ENCODE results near the gene ATXN1. TPM values are rescaled to one million over a fixed set of nuclear protein-coding genes. Genes with fewer than 3 reads are reported as not detected.

Gene ATXN1
- total and polyA plus RNA-seq, 2 donors from 2014 or later = 4.2 to 58.2 TPM

GRCh38 chr6:16361121-16361520, 400.1 kb downstream of the ATXN1 start:
- TF ChIP-seq CTCF (IDR thresholded peaks at IDR 0.05; ENCODE audit: borderline replicate concordance, extremely low read depth, insufficient read depth) = no peak
- no peaks in the 10 kb centered on the region for H3K36me3 ChIP-seq (ENCODE audit: control insufficient read depth in 2 of 3, insufficient read depth in 3 of 3, low read length in 3 of 3)
- intact Hi-C loops (cut with DNase I) = no loop called here
- no peak for FAIRE-seq
- no peaks in the 10 kb centered on the region for H3K9me3 ChIP-seq (ENCODE audit: control insufficient read depth in 2 of 3, insufficient read depth in 1 of 3, low read length in 3 of 3)
- DNase-seq = no peak
- no peak overlapping the region for H3K27ac ChIP-seq (ENCODE audit: low read depth in 2 of 2, low read length in 2 of 2)
- H3K27me3 ChIP-seq (ENCODE audit: control insufficient read depth, insufficient read depth, low read length) = no peaks in the 10 kb centered on the region
- H3K9ac ChIP-seq (ENCODE audit: low read length in 3 of 3) = no peak overlapping the region
- no peak overlapping the region for H3K4me3 ChIP-seq (ENCODE audit: low read length in 3 of 3)
- peaks cover 0 to 3% (median 0%) of the 10 kb centered on the region in 3 donors for H3K4me1 ChIP-seq (ENCODE audit: control insufficient read depth in 2 of 3, insufficient read depth in 2 of 3, low read depth in 1 of 3, low read length in 3 of 3)

- TF ChIP-seq CTCF (IDR thresholded peaks at IDR 0.05; ENCODE audit: borderline replicate concordance, extremely low read depth, insufficient read depth) = no peak
- no peaks in the 10 kb centered on the region for H3K36me3 ChIP-seq (ENCODE audit: control insufficient read depth in 2 of 3, insufficient read depth in 3 of 3, low read length in 3 of 3)
- no peak overlapping the region for H3K27ac ChIP-seq (ENCODE audit: low read depth in 2 of 2, low read length in 2 of 2)
- DNase-seq (no peak), FAIRE-seq (no peak)
- H3K9ac ChIP-seq (ENCODE audit: low read length in 3 of 3) = no peak overlapping the region
- no peak overlapping the region for H3K4me3 ChIP-seq (ENCODE audit: low read length in 3 of 3)
- peaks cover 0 to 3% (median 0%) of the 10 kb centered on the region in 3 donors for H3K4me1 ChIP-seq (ENCODE audit: control insufficient read depth in 2 of 3, insufficient read depth in 2 of 3, low read depth in 1 of 3, low read length in 3 of 3)
- H3K27me3 ChIP-seq (ENCODE audit: control insufficient read depth, insufficient read depth, low read length) = no peaks in the 10 kb centered on the region
- no peaks in the 10 kb centered on the region for H3K9me3 ChIP-seq (ENCODE audit: control insufficient read depth in 2 of 3, insufficient read depth in 1 of 3, low read length in 3 of 3)
- intact Hi-C loops (cut with DNase I) = no loop called here
Observed at GRCh38 chr6:16360365-16360764, 400.9 kb downstream of the ATXN1 start.

- no peaks in the 10 kb centered on the region for H3K9me3 ChIP-seq (ENCODE audit: control insufficient read depth in 2 of 3, insufficient read depth in 1 of 3, low read length in 3 of 3)
- H3K4me1 ChIP-seq (ENCODE audit: control insufficient read depth in 2 of 3, insufficient read depth in 2 of 3, low read depth in 1 of 3, low read length in 3 of 3) = peaks cover 0 to 3% (median 0%) of the 10 kb centered on the region in 3 donors
- no peak overlapping the region for H3K9ac ChIP-seq (ENCODE audit: low read length in 3 of 3)
- no peak overlapping the region for H3K4me3 ChIP-seq (ENCODE audit: low read length in 3 of 3)
- no peak for FAIRE-seq
- H3K27ac ChIP-seq (ENCODE audit: low read depth in 2 of 2, low read length in 2 of 2) = no peak overlapping the region
- DNase-seq = no peak
- H3K36me3 ChIP-seq (ENCODE audit: control insufficient read depth in 2 of 3, insufficient read depth in 3 of 3, low read length in 3 of 3) = no peaks in the 10 kb centered on the region
- no peaks in the 10 kb centered on the region for H3K27me3 ChIP-seq (ENCODE audit: control insufficient read depth, insufficient read depth, low read length)
- TF ChIP-seq CTCF (IDR thresholded peaks at IDR 0.05; ENCODE audit: borderline replicate concordance, extremely low read depth, insufficient read depth) = no peak
- intact Hi-C loops (cut with DNase I) = no loop called here
Observed at GRCh38 chr6:16359563-16359962, 401.7 kb downstream of the ATXN1 start.

GRCh38 chr6:16358531-16359138, 402.6 kb downstream of the ATXN1 start:
- Histone ChIP-seq H3K9ac (ENCODE audit: low read length in 3 of 3) (no peak overlapping the region), H3K27ac (ENCODE audit: low read depth in 2 of 2, low read length in 2 of 2) (no peak overlapping the region), H3K27me3 (ENCODE audit: control insufficient read depth, insufficient read depth, low read length) (no peaks in the 10 kb centered on the region), H3K4me1 (ENCODE audit: control insufficient read depth in 2 of 3, insufficient read depth in 2 of 3, low read depth in 1 of 3, low read length in 3 of 3) (peaks cover 0 to 3% (median 0%) of the 10 kb centered on the region in 3 donors), H3K36me3 (ENCODE audit: control insufficient read depth in 2 of 3, insufficient read depth in 3 of 3, low read length in 3 of 3) (no peaks in the 10 kb centered on the region), H3K9me3 (ENCODE audit: control insufficient read depth in 2 of 3, insufficient read depth in 1 of 3, low read length in 3 of 3) (no peaks in the 10 kb centered on the region), H3K4me3 (ENCODE audit: low read length in 3 of 3) (no peak overlapping the region)
- intact Hi-C loops (cut with DNase I) = no loop called here
- no peak for TF ChIP-seq CTCF (IDR thresholded peaks at IDR 0.05; ENCODE audit: borderline replicate concordance, extremely low read depth, insufficient read depth)
- FAIRE-seq (no peak), DNase-seq (no peak)
